Smooth muscle cell (in vitro differentiated cells): ENCODE measurements around the gene NUDT3. TPM values are rescaled to one million over a fixed set of nuclear protein-coding genes. Genes with fewer than 3 reads are reported as not detected.
"Not testable (repeated sequence)": the region's sequence is repeated elsewhere in the genome, so short reads cannot be mapped to it uniquely, and the experiment has no call there.

Source experiments
- DNase-seq: peaks from one replicate; lab custom pipeline; 2025; ENCODE audit not compliant: unreplicated experiment; lab: John Stamatoyannopoulos, UW
- H2AFZ ChIP-seq: fragments of 200-600 bp; sonication (generic); 2 replicates; pipeline ENCODE4 v1.6.0; 2016; ENCODE audit warnings: antibody characterized with exemption, low read depth, mild to moderate bottlenecking
- H3F3A ChIP-seq: fragments of 200-600 bp; sonication (generic); 2 replicates; pipeline ENCODE4 v1.6.0; 2017; ENCODE audit warnings: antibody characterized with exemption, low read depth
- H3K27ac ChIP-seq: fragments of 200-600 bp; sonication (generic); 2 replicates; pipeline ENCODE4 v1.5.1; 2016; ENCODE audit warnings: low read depth, mild to moderate bottlenecking
- H3K27me3 ChIP-seq: fragments of 200-600 bp; sonication (generic); 2 replicates; pipeline ENCODE4 v1.6.1; 2016; ENCODE audit warnings: low read depth, mild to moderate bottlenecking
- H3K36me3 ChIP-seq: fragments of 200-600 bp; sonication (generic); 2 replicates; pipeline ENCODE4 v1.5.1; 2016; ENCODE audit warnings: low read depth
- H3K4me1 ChIP-seq: fragments of 200-600 bp; sonication (generic); 2 replicates; pipeline ENCODE4 v1.5.1; 2016; ENCODE audit warnings: low read depth
- H3K4me2 ChIP-seq: fragments of 200-600 bp; sonication (generic); 2 replicates; pipeline ENCODE4 v1.6.0; 2016; ENCODE audit warnings: mild to moderate bottlenecking
- H3K4me3 ChIP-seq: fragments of 200-600 bp; sonication (generic); 2 replicates; pipeline ENCODE4 v1.5.1; 2016; ENCODE audit warnings: mild to moderate bottlenecking
- H3K79me2 ChIP-seq: fragments of 200-600 bp; sonication (generic); 2 replicates; pipeline ENCODE4 v1.6.0; 2016; ENCODE audit warnings: low read depth, mild to moderate bottlenecking
- H3K9ac ChIP-seq: fragments of 200-600 bp; sonication (generic); 2 replicates; pipeline ENCODE4 v1.6.0; 2016; ENCODE audit warnings: low read depth
- H3K9me3 ChIP-seq: fragments of 200-600 bp; sonication (generic); replicated peaks from 2 replicates; pipeline ENCODE4 v1.5.1; 2016; ENCODE audit warnings: low read depth
- H4K20me1 ChIP-seq: fragments of 200-600 bp; sonication (generic); 2 replicates; pipeline ENCODE4 v1.6.0; 2016; ENCODE audit warnings: low read depth
- WGBS: methylation state at CpG from one replicate; pipeline ENCODE4 v1.1.7; 2016; ENCODE audit warnings: low lambda C conversion rate; 5-methylcytosine and 5-hydroxymethylcytosine counted together
- polyA plus RNA-seq: library from polyadenylated mRNA; unstranded; fragments of >200 nt; fragmentation: Nextera tagmentation; extraction: Ambion mirVana; gene quantifications from 2 replicates; pipeline ENCODE4 v1.2.1, GENCODE V29; 2016
- total RNA-seq: library from RNA; depleted of rRNA; stranded (reverse); fragments of >200 nt; gene quantifications from 2 replicates; pipeline ENCODE4 v1.2.3, GENCODE V29; 2014
- TF ChIP-seq, protein P1 (sequence below): fragments of 200-600 bp; sonication (generic); IDR thresholded peaks from 2 replicates; pipeline ENCODE4 v1.5.1; 2017; ENCODE audit warnings: borderline replicate concordance, mild to moderate bottlenecking, antibody characterized with exemption; ENCODE audit not compliant: insufficient read depth, poor library complexity, severe bottlenecking

The NUDT3 gene
- total and polyA plus RNA-seq, 2 experiments from 2014 or later: 7.5 to 12.9 TPM

DNA sequence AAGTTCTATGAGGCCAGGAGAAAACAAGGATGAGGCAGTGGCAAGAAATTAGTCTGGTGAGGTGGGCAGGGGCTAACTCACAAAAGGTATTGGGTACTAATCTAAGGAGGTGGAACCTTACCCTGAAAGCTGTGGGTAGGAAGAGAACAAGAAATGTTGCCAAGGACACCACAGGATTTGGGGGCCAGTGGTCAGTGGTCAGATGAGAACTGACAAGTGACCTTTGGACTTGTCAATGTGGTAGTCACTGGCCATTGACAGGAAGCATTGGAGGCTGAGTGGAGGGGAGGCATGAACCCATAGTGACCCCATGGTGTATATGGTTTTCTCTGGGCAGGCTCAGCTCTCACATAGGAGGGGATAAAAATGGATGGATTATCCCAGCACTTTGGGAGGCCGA, 118.3 kb downstream of the NUDT3 start:
- no peaks in the 10 kb centered on the region for H3K79me2 ChIP-seq
- H3K27ac ChIP-seq: no peak overlapping the region
- no peaks in the 10 kb centered on the region for H4K20me1 ChIP-seq
- H2AFZ ChIP-seq: no peak overlapping the region
- no peaks in the 10 kb centered on the region for H3K9me3 ChIP-seq
- no peak for DNase-seq
- no peaks in the 10 kb centered on the region for H3K27me3 ChIP-seq
- no peak overlapping the region for H3K4me2 ChIP-seq
- WGBS: 100% methylated on average over 1 of the region's 1 CpG
- TF ChIP-seq, protein P1, sequence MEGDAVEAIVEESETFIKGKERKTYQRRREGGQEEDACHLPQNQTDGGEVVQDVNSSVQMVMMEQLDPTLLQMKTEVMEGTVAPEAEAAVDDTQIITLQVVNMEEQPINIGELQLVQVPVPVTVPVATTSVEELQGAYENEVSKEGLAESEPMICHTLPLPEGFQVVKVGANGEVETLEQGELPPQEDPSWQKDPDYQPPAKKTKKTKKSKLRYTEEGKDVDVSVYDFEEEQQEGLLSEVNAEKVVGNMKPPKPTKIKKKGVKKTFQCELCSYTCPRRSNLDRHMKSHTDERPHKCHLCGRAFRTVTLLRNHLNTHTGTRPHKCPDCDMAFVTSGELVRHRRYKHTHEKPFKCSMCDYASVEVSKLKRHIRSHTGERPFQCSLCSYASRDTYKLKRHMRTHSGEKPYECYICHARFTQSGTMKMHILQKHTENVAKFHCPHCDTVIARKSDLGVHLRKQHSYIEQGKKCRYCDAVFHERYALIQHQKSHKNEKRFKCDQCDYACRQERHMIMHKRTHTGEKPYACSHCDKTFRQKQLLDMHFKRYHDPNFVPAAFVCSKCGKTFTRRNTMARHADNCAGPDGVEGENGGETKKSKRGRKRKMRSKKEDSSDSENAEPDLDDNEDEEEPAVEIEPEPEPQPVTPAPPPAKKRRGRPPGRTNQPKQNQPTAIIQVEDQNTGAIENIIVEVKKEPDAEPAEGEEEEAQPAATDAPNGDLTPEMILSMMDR: no peak
- no peak overlapping the region for H3K4me3 ChIP-seq
- H3F3A ChIP-seq: no peaks in the 10 kb centered on the region
- H3K9ac ChIP-seq: no peak overlapping the region
- H3K4me1 ChIP-seq: no peaks in the 10 kb centered on the region
- no peaks in the 10 kb centered on the region for H3K36me3 ChIP-seq

GRCh38 chr6:34273242-34273805, 119.1 kb downstream of the NUDT3 start:
- Histone ChIP-seq H3K36me3 (no peaks in the 10 kb centered on the region), H3K4me2 (no peak overlapping the region), H3K27ac (no peak overlapping the region), H3F3A (no peaks in the 10 kb centered on the region), H3K27me3 (no peaks in the 10 kb centered on the region), H3K79me2 (no peaks in the 10 kb centered on the region), H3K9ac (no peak overlapping the region), H2AFZ (no peak overlapping the region), H3K4me3 (no peak overlapping the region), H3K9me3 (no peaks in the 10 kb centered on the region), H3K4me1 (no peaks in the 10 kb centered on the region), H4K20me1 (no peaks in the 10 kb centered on the region)
- 65% methylated on average over 3 of the region's 3 CpGs for WGBS
- DNase-seq: no peak
- TF ChIP-seq, protein P1: no peak

DNA sequence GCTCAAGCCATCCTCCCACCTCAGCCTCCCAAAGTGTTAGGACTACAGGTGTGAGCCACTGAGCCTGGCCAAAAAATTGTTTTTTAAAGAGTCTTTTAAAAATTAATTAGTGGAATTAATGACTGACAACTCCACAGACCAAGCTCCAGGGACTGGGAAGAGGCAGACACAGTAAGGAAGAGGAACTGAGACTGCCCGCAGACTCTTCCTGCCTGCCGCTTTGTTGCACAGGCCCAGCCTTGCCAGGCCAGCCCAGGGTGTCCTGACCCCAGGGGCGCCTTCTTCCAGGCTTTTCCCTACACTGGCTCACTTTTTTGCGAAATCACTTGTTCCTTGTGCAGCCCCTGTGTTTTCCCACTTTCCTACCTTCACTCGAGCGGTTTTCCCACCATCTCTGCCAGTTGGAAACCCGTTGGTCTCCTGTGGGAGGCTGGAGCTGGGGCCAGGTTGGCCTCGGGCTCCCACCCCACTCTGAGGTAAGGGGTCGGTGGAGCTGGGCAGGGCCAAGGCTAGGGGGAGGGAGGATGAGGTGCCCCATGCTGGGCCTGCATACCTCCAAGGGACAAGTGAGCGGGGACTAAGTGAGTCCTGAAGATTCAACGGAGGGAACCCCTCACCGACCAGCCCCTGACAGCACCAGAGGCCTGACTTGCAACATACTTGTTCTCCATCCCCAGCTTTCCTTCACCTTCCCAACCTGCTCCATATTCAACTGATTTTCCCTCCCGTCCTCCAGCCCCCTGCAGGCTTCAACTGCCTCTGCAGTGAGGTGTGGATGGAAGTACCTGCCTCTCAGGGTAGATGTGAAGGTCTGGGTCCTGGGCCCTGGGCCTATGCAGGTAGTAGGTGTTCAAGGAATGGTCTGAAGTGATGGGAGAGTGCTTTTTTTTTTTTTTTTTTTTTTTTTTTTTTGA, 120.2 kb downstream of the NUDT3 start:
- Histone ChIP-seq H3K4me1 (no peaks in the 10 kb centered on the region), H4K20me1 (no peaks in the 10 kb centered on the region), H3K79me2 (no peaks in the 10 kb centered on the region), H3F3A (no peaks in the 10 kb centered on the region), H3K27me3 (no peaks in the 10 kb centered on the region), H3K36me3 (no peaks in the 10 kb centered on the region), H2AFZ (no peak overlapping the region), H3K4me3 (no peak overlapping the region), H3K27ac (no peak overlapping the region), H3K9me3 (no peaks in the 10 kb centered on the region), H3K4me2 (no peak overlapping the region), H3K9ac (no peak overlapping the region)
- TF ChIP-seq, protein P1: no peak
- WGBS: 93% methylated on average over 13 of the region's 13 CpGs
- no peak for DNase-seq

DNA sequence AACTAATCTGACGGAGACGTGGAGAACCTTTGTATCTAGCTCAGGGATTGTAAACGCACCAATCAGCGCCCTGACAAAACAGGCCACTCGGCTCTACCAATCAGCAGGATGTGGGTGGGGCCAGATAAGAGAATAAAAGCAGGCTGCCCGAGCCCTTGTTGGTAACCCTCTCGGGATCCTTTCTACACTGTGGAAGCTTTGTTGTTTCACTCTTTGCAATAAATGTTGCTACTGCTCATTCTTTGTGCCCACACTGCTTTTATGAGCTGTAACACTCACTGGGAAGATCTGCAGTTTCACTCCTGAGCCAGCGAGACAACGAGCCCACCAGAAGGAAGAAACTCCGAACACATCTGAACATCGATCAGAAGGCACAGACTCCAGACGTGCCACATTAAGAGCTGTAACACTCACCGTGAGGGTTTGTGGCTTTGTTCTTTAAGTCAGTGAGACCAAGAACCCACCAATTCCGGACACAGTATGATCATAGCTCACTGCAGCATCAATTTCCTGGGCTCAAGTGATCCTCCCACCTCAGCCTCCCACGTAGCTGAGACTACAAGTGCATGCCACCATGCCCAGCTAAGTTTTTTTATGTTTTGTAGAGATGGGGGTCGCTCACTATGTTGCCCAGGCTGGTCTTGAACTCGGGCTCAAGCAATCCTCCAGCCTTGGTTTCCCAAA, 122.7 kb downstream of the NUDT3 start:
- not testable (repeated sequence) for H3F3A ChIP-seq
- 83% methylated on average over 17 of the region's 17 CpGs for WGBS

DNA sequence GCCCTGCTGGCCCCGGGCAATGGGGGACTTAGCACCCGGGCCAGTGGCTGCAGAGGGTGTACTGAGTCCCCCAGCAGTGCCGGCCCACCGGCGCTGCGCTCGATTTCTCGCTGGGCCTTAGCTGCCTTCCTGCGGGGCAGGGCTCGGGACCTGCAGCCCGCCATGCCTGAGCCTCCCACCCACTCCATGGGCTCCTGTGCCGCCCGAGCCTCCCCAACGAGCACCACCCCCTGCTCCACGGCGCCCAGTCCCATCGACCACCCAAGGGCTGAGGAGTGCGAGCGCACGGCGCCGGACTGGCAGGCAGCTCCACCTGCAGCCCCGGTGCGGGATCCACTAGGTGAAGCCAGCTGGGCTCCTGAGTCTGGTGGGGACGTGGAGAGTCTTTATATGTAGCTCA, 123.3 kb downstream of the NUDT3 start:
- not testable (repeated sequence) for H3K4me3 ChIP-seq, H3F3A ChIP-seq, H3K4me1 ChIP-seq, H3K9ac ChIP-seq, H3K27ac ChIP-seq, H3K79me2 ChIP-seq, H2AFZ ChIP-seq, H3K36me3 ChIP-seq, DNase-seq, H4K20me1 ChIP-seq, H3K9me3 ChIP-seq, H3K4me2 ChIP-seq, H3K27me3 ChIP-seq
- 96% methylated on average over 14 of the region's 25 CpGs for WGBS

More for the DNA sequence above, 122.7 kb downstream of the NUDT3 start:
- H4K20me1 ChIP-seq, H3K79me2 ChIP-seq, H3K9ac ChIP-seq, H3K27ac ChIP-seq, H3K27me3 ChIP-seq, H3K36me3 ChIP-seq, H3K9me3 ChIP-seq, DNase-seq, H3K4me2 ChIP-seq, H3K4me3 ChIP-seq, H3K4me1 ChIP-seq, H2AFZ ChIP-seq: not testable (repeated sequence)
